Measurements from ENCODE around the gene NCOA7. TPM values are rescaled to one million over a fixed set of nuclear protein-coding genes. Genes with fewer than 3 reads are reported as not detected.

NCOA7 gene
- total and polyA plus RNA-seq, 12 donors = 24.5 to 180 (median 70.8) TPM

- no peaks in the 10 kb centered on the region for H3K9me3 ChIP-seq (replicated peaks in 1 of 3)
- H3K4me1 ChIP-seq (replicated peaks in 1 of 2) = peaks cover 5 to 32% of the 10 kb centered on the region in 2 donors
- H3K27ac ChIP-seq = peak overlapping the region in 4 of 5 donors; percentile 67 to 84 (median 71)
- peaks cover 44% of the 10 kb centered on the region for H3K27me3 ChIP-seq
- 1 to 2% (median 1%) methylated on average over 36 to 76 of the region's 76 CpGs for WGBS, 4 donors
- intact Hi-C loops (cut with DNase I) = no loop called here
- no peaks in the 10 kb centered on the region for H3K36me3 ChIP-seq (replicated peaks in 1 of 2)
- DNase-seq = peak in 6 of 7 donors; percentile 29 to 58 (median 40)
- H3K4me3 ChIP-seq = peak overlapping the region in 3 of 4 donors; percentile 45 to 85 (median 54)
- TF ChIP-seq POLR2A (IDR thresholded peaks at IDR 0.05) = peak in 1 of 2 donors; percentile 13
- no peak for TF ChIP-seq CTCF (IDR thresholded peaks at IDR 0.05)
Measured at GRCh38 chr6:125747589-125748405, 43.0 kb upstream of the NCOA7 start.

- H3K27ac ChIP-seq = peak overlapping the region; percentile 42 to 84 (median 70)
- 2 to 4% (median 3%) methylated on average over 32 to 42 of the region's 42 CpGs for WGBS, 4 donors
Measured at GRCh38 chr6:125748406-125749172, 42.2 kb upstream of the NCOA7 start.

GRCh38 chr6:125749173-125749864 is 41.4 kb upstream of the NCOA7 start, which contains the start of gene HEY2:
Gene HEY2, plus strand, starts transcription at chr6:125749632. Its CDS starts 145 bp downstream, at chr6:125749777.
- peak within 1 kb of the TSS; percentile 35 to 85 (median 60) for H3K4me3 ChIP-seq
- H3K27ac ChIP-seq = peak within 1 kb of the TSS; percentile 42 to 84 (median 70)
- H3K27me3 ChIP-seq = peaks cover 45% of the 10 kb centered on the region
- H3K9me3 ChIP-seq (replicated peaks in 1 of 3) = no peaks in the 10 kb centered on the region
- no peaks in the 10 kb centered on the region for H3K36me3 ChIP-seq (replicated peaks in 1 of 2)
- WGBS, 4 donors = 0% methylated on average over 20 to 95 of the region's 95 CpGs; no CpG with 5 or more reads in 1 of the 4 donors
- TF ChIP-seq CTCF (IDR thresholded peaks at IDR 0.05) (peak in 2 of 6 experiments; percentile 29 to 39), POLR2A (IDR thresholded peaks at IDR 0.05) (peak in 1 of 2 donors; percentile 86)
- intact Hi-C loops (cut with DNase I) = no loop called here
- DNase-seq = peak; percentile 88 to 94 (median 92)
- H3K4me1 ChIP-seq (replicated peaks in 1 of 2) = peaks cover 5 to 32% of the 10 kb centered on the region in 2 donors

More at GRCh38 chr6:125748406-125749172, 42.2 kb upstream of the NCOA7 start:
- Histone ChIP-seq H3K4me3 (peak overlapping the region in 3 of 4 donors; percentile 33 to 85 (median 54)), H3K36me3 (replicated peaks in 1 of 2) (no peaks in the 10 kb centered on the region), H3K4me1 (replicated peaks in 1 of 2) (peaks cover 5 to 32% of the 10 kb centered on the region in 2 donors), H3K9me3 (replicated peaks in 1 of 3) (no peaks in the 10 kb centered on the region), H3K27me3 (peaks cover 45% of the 10 kb centered on the region)
- peak in 3 of 7 donors; percentile 23 to 53 (median 24) for DNase-seq
- intact Hi-C loops (cut with DNase I) = no loop called here
- TF ChIP-seq CTCF (IDR thresholded peaks at IDR 0.05) (peak in 2 of 6 experiments; percentile 15 to 21), POLR2A (IDR thresholded peaks at IDR 0.05) (no peak)

Measured in adrenal gland (tissue), 12 donors.